Measurements from ENCODE around the gene FAAH2.
"Not testable (repeated sequence)": the region's sequence is repeated elsewhere in the genome, so short reads cannot be mapped to it uniquely, and the experiment has no call there.

The FAAH2 gene

DNA sequence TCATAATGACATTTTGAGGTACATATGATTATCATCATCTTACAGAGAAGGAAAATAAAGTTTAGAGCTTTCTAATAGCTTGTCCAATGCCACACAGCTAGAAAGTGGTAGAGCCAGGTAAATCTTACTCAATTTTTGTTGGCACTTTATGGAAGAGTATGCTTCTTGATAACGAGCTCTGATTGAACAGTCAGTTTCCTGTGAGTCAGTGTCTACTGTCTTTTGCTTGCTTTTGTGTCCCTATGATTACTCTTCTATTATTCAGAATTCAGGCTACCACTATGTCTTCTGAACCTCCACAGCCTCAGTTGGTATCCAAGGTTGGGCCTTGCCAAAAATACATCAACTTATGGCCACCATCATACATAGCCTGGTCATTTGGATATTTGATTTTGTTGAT lies 2.6 kb downstream of the FAAH2 start:
- no peaks in the 10 kb centered on the region for H3K4me1 ChIP-seq (ENCODE audit: control insufficient read depth in 2 of 2, insufficient read depth in 2 of 2, low read length in 2 of 2)
- H3K27me3 ChIP-seq (ENCODE audit: control insufficient read depth in 2 of 2, insufficient read depth in 2 of 2, low read length in 2 of 2), result no peaks in the 10 kb centered on the region
- H3K9ac ChIP-seq (ENCODE audit: low read depth in 1 of 2, low read length in 2 of 2), result no peak overlapping the region
- no peak overlapping the region for H3K4me3 ChIP-seq (ENCODE audit: low read length in 2 of 2)
- no peaks in the 10 kb centered on the region for H3K9me3 ChIP-seq (ENCODE audit: control insufficient read depth in 2 of 2, low read length in 2 of 2)
- no peaks in the 10 kb centered on the region for H3K36me3 ChIP-seq (ENCODE audit: control insufficient read depth in 2 of 2, insufficient read depth in 2 of 2, low read length in 2 of 2)
- H3K27ac ChIP-seq (ENCODE audit: low read depth in 2 of 2, low read length in 2 of 2), result no peak overlapping the region

GRCh38 chrX:57294961-57295360 lies 8.5 kb downstream of the FAAH2 start:
- Histone ChIP-seq H3K4me3 (ENCODE audit: low read length in 2 of 2) (no peak overlapping the region), H3K36me3 (ENCODE audit: control insufficient read depth in 2 of 2, insufficient read depth in 2 of 2, low read length in 2 of 2) (no peaks in the 10 kb centered on the region), H3K27ac (ENCODE audit: low read depth in 2 of 2, low read length in 2 of 2) (no peak overlapping the region), H3K9ac (ENCODE audit: low read depth in 1 of 2, low read length in 2 of 2) (no peak overlapping the region), H3K27me3 (ENCODE audit: control insufficient read depth in 2 of 2, insufficient read depth in 2 of 2, low read length in 2 of 2) (no peaks in the 10 kb centered on the region), H3K4me1 (ENCODE audit: control insufficient read depth in 2 of 2, insufficient read depth in 2 of 2, low read length in 2 of 2) (no peaks in the 10 kb centered on the region), H3K9me3 (ENCODE audit: control insufficient read depth in 2 of 2, low read length in 2 of 2) (no peaks in the 10 kb centered on the region)

- not testable (repeated sequence) for H3K4me1 ChIP-seq (ENCODE audit: control insufficient read depth in 2 of 2, insufficient read depth in 2 of 2, low read length in 2 of 2); H3K4me3 ChIP-seq (ENCODE audit: low read length in 2 of 2); H3K36me3 ChIP-seq (ENCODE audit: control insufficient read depth in 2 of 2, insufficient read depth in 2 of 2, low read length in 2 of 2); H3K27ac ChIP-seq (ENCODE audit: low read depth in 2 of 2, low read length in 2 of 2); H3K27me3 ChIP-seq (ENCODE audit: control insufficient read depth in 2 of 2, insufficient read depth in 2 of 2, low read length in 2 of 2); H3K9me3 ChIP-seq (ENCODE audit: control insufficient read depth in 2 of 2, low read length in 2 of 2); H3K9ac ChIP-seq (ENCODE audit: low read depth in 1 of 2, low read length in 2 of 2)
Observed at GRCh38 chrX:57295679-57296078, 9.2 kb downstream of the FAAH2 start.

- Histone ChIP-seq H3K27me3 (ENCODE audit: control insufficient read depth in 2 of 2, insufficient read depth in 2 of 2, low read length in 2 of 2) (no peaks in the 10 kb centered on the region), H3K9ac (ENCODE audit: low read depth in 1 of 2, low read length in 2 of 2) (no peak overlapping the region), H3K36me3 (ENCODE audit: control insufficient read depth in 2 of 2, insufficient read depth in 2 of 2, low read length in 2 of 2) (peaks cover 3 to 7% of the 10 kb centered on the region in 2 donors), H3K27ac (ENCODE audit: low read depth in 2 of 2, low read length in 2 of 2) (no peak overlapping the region), H3K9me3 (ENCODE audit: control insufficient read depth in 2 of 2, low read length in 2 of 2) (peaks cover 0 to 5% of the 10 kb centered on the region in 2 donors), H3K4me3 (ENCODE audit: low read length in 2 of 2) (no peak overlapping the region), H3K4me1 (ENCODE audit: control insufficient read depth in 2 of 2, insufficient read depth in 2 of 2, low read length in 2 of 2) (no peaks in the 10 kb centered on the region)
Observed at GRCh38 chrX:57313583-57314215, 27.2 kb downstream of the FAAH2 start.

- H3K27ac ChIP-seq (ENCODE audit: low read depth in 2 of 2, low read length in 2 of 2), result no peak overlapping the region
- H3K4me3 ChIP-seq (ENCODE audit: low read length in 2 of 2), result no peak overlapping the region
- H3K4me1 ChIP-seq (ENCODE audit: control insufficient read depth in 2 of 2, insufficient read depth in 2 of 2, low read length in 2 of 2), result no peaks in the 10 kb centered on the region
- H3K36me3 ChIP-seq (ENCODE audit: control insufficient read depth in 2 of 2, insufficient read depth in 2 of 2, low read length in 2 of 2), result no peaks in the 10 kb centered on the region
- no peaks in the 10 kb centered on the region for H3K27me3 ChIP-seq (ENCODE audit: control insufficient read depth in 2 of 2, insufficient read depth in 2 of 2, low read length in 2 of 2)
- H3K9me3 ChIP-seq (ENCODE audit: control insufficient read depth in 2 of 2, low read length in 2 of 2), result peaks cover 0 to 6% of the 10 kb centered on the region in 2 donors
- no peak overlapping the region for H3K9ac ChIP-seq (ENCODE audit: low read depth in 1 of 2, low read length in 2 of 2)
Observed at GRCh38 chrX:57329008-57329407, 42.5 kb downstream of the FAAH2 start.

DNA sequence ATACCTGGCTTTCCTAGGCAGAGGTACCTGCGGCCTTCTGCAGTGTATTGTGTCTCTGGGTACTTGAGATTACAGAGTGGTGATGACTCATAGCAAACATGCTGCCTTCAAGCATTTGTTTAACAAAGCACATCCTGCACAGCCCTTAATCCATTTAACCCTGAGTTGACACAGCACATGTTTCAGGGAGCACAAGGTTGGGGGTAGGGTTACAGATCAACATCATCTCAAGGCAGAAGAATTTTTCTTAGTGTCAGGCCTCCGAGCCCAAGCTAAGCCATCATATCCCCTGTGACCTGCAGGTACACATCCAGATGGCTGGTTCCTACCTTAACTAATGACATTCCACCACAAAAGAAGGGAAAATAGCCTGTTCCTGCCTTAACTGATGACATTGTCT lies 49.3 kb downstream of the FAAH2 start:
- not testable (repeated sequence) for H3K27ac ChIP-seq (ENCODE audit: low read depth in 2 of 2, low read length in 2 of 2); H3K4me3 ChIP-seq (ENCODE audit: low read length in 2 of 2); H3K9me3 ChIP-seq (ENCODE audit: control insufficient read depth in 2 of 2, low read length in 2 of 2); H3K9ac ChIP-seq (ENCODE audit: low read depth in 1 of 2, low read length in 2 of 2); H3K4me1 ChIP-seq (ENCODE audit: control insufficient read depth in 2 of 2, insufficient read depth in 2 of 2, low read length in 2 of 2); H3K27me3 ChIP-seq (ENCODE audit: control insufficient read depth in 2 of 2, insufficient read depth in 2 of 2, low read length in 2 of 2); H3K36me3 ChIP-seq (ENCODE audit: control insufficient read depth in 2 of 2, insufficient read depth in 2 of 2, low read length in 2 of 2)

DNA sequence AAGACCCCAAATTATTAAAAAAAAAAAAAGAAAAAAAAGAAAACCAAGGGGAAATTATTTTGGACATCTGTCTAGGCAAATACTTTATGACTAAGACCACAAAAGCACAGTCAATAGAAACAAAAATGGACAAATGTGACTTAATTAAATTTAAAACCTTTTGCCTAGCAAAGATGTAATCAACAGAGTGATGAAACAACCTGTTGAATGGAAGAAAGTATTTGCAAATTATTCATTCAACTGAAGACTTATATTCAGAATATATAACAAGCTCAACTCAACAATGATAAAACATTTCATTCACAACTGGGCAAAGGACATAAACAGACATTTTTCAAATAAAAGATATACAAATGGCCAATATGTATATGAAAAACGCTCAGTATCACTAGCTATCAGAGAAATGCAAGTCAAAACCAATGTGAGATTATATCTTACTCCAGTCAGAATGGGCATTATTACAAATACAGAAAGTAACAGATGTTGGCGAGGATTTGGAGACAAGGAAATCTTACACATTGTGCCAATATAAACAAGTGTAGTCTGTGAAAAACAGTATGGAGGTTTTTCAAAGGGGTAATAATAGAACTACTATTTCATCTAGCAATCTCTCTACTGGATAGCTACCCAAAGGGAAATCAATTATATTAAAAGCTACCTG lies 67.1 kb downstream of the FAAH2 start:
- Histone ChIP-seq H3K4me1 (ENCODE audit: control insufficient read depth in 2 of 2, insufficient read depth in 2 of 2, low read length in 2 of 2) (no peaks in the 10 kb centered on the region), H3K9ac (ENCODE audit: low read depth in 1 of 2, low read length in 2 of 2) (no peak overlapping the region), H3K36me3 (ENCODE audit: control insufficient read depth in 2 of 2, insufficient read depth in 2 of 2, low read length in 2 of 2) (no peaks in the 10 kb centered on the region), H3K27ac (ENCODE audit: low read depth in 2 of 2, low read length in 2 of 2) (no peak overlapping the region), H3K27me3 (ENCODE audit: control insufficient read depth in 2 of 2, insufficient read depth in 2 of 2, low read length in 2 of 2) (no peaks in the 10 kb centered on the region), H3K9me3 (ENCODE audit: control insufficient read depth in 2 of 2, low read length in 2 of 2) (no peaks in the 10 kb centered on the region), H3K4me3 (ENCODE audit: low read length in 2 of 2) (no peak overlapping the region)

DNA sequence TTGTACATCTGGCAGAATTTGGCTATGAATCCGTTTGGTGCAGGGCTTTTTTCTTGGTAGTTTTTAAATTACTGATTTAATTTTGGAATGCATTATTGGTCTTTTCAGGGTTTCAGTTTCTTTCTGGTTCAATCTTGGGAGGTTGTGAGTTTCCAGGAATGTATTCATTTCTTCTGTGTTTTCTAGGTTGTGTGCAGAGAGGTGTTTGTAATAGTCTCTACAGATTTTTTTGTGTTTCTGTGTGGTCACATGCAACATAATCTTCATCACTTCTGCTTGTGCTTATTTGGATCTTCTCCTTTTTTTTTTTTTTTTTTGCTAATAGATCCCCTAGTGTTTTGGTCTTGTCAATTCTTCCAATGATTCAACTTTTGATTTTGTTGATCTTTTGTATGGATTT lies 77.6 kb downstream of the FAAH2 start:
- Histone ChIP-seq H3K36me3 (ENCODE audit: control insufficient read depth in 2 of 2, insufficient read depth in 2 of 2, low read length in 2 of 2) (no peaks in the 10 kb centered on the region), H3K9me3 (ENCODE audit: control insufficient read depth in 2 of 2, low read length in 2 of 2) (no peaks in the 10 kb centered on the region), H3K9ac (ENCODE audit: low read depth in 1 of 2, low read length in 2 of 2) (no peak overlapping the region), H3K27ac (ENCODE audit: low read depth in 2 of 2, low read length in 2 of 2) (no peak overlapping the region), H3K27me3 (ENCODE audit: control insufficient read depth in 2 of 2, insufficient read depth in 2 of 2, low read length in 2 of 2) (no peaks in the 10 kb centered on the region), H3K4me3 (ENCODE audit: low read length in 2 of 2) (no peak overlapping the region), H3K4me1 (ENCODE audit: control insufficient read depth in 2 of 2, insufficient read depth in 2 of 2, low read length in 2 of 2) (no peaks in the 10 kb centered on the region)

GRCh38 chrX:57366430-57366829 lies 79.9 kb downstream of the FAAH2 start:
- Histone ChIP-seq H3K27me3 (ENCODE audit: control insufficient read depth in 2 of 2, insufficient read depth in 2 of 2, low read length in 2 of 2) (no peaks in the 10 kb centered on the region), H3K9ac (ENCODE audit: low read depth in 1 of 2, low read length in 2 of 2) (no peak overlapping the region), H3K4me1 (ENCODE audit: control insufficient read depth in 2 of 2, insufficient read depth in 2 of 2, low read length in 2 of 2) (no peaks in the 10 kb centered on the region), H3K4me3 (ENCODE audit: low read length in 2 of 2) (no peak overlapping the region), H3K36me3 (ENCODE audit: control insufficient read depth in 2 of 2, insufficient read depth in 2 of 2, low read length in 2 of 2) (no peaks in the 10 kb centered on the region), H3K9me3 (ENCODE audit: control insufficient read depth in 2 of 2, low read length in 2 of 2) (no peaks in the 10 kb centered on the region), H3K27ac (ENCODE audit: low read depth in 2 of 2, low read length in 2 of 2) (no peak overlapping the region)

DNA sequence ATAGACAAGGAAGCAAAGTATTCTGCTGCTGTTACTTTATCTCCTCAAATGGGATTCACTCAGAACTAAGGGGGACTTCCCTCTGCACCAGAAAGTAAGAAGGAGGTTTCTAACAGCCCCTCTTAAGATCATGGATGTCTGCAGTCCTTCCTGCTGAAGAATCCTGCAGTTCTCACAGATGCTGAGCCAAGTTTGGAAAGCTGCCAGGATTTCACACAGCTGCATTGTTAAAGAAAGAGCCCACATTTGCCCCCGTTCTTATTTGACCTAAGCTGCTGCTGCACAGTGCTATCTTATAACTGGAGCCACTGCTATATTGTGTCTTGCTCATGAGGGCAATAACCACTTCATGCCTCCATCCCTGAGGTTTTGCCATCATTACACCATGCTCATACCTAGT lies 81.1 kb downstream of the FAAH2 start:
- H3K9me3 ChIP-seq (ENCODE audit: control insufficient read depth in 2 of 2, low read length in 2 of 2), result no peaks in the 10 kb centered on the region
- H3K4me1 ChIP-seq (ENCODE audit: control insufficient read depth in 2 of 2, insufficient read depth in 2 of 2, low read length in 2 of 2), result no peaks in the 10 kb centered on the region
- no peaks in the 10 kb centered on the region for H3K36me3 ChIP-seq (ENCODE audit: control insufficient read depth in 2 of 2, insufficient read depth in 2 of 2, low read length in 2 of 2)
- no peak overlapping the region for H3K4me3 ChIP-seq (ENCODE audit: low read length in 2 of 2)
- H3K27me3 ChIP-seq (ENCODE audit: control insufficient read depth in 2 of 2, insufficient read depth in 2 of 2, low read length in 2 of 2), result no peaks in the 10 kb centered on the region
- H3K9ac ChIP-seq (ENCODE audit: low read depth in 1 of 2, low read length in 2 of 2), result no peak overlapping the region
- H3K27ac ChIP-seq (ENCODE audit: low read depth in 2 of 2, low read length in 2 of 2), result no peak overlapping the region

Measured in mucosa of rectum (tissue), 2 donors.